Smooth muscle cell (in vitro differentiated cells): ENCODE data around the gene BCL6B. TPM values are rescaled to one million over a fixed set of nuclear protein-coding genes. Genes with fewer than 3 reads are reported as not detected.

Source experiments
- DNase-seq: peaks from one replicate; lab custom pipeline; 2025; ENCODE audit not compliant: unreplicated experiment; lab: John Stamatoyannopoulos, UW
- H2AFZ ChIP-seq: fragments of 200-600 bp; sonication (generic); 2 replicates; pipeline ENCODE4 v1.6.0; 2016; ENCODE audit warnings: antibody characterized with exemption, low read depth, mild to moderate bottlenecking
- H3F3A ChIP-seq: fragments of 200-600 bp; sonication (generic); 2 replicates; pipeline ENCODE4 v1.6.0; 2017; ENCODE audit warnings: antibody characterized with exemption, low read depth
- H3K27ac ChIP-seq: fragments of 200-600 bp; sonication (generic); 2 replicates; pipeline ENCODE4 v1.5.1; 2016; ENCODE audit warnings: low read depth, mild to moderate bottlenecking
- H3K27me3 ChIP-seq: fragments of 200-600 bp; sonication (generic); 2 replicates; pipeline ENCODE4 v1.6.1; 2016; ENCODE audit warnings: low read depth, mild to moderate bottlenecking
- H3K36me3 ChIP-seq: fragments of 200-600 bp; sonication (generic); 2 replicates; pipeline ENCODE4 v1.5.1; 2016; ENCODE audit warnings: low read depth
- H3K4me1 ChIP-seq: fragments of 200-600 bp; sonication (generic); 2 replicates; pipeline ENCODE4 v1.5.1; 2016; ENCODE audit warnings: low read depth
- H3K4me2 ChIP-seq: fragments of 200-600 bp; sonication (generic); 2 replicates; pipeline ENCODE4 v1.6.0; 2016; ENCODE audit warnings: mild to moderate bottlenecking
- H3K4me3 ChIP-seq: fragments of 200-600 bp; sonication (generic); 2 replicates; pipeline ENCODE4 v1.5.1; 2016; ENCODE audit warnings: mild to moderate bottlenecking
- H3K79me2 ChIP-seq: fragments of 200-600 bp; sonication (generic); 2 replicates; pipeline ENCODE4 v1.6.0; 2016; ENCODE audit warnings: low read depth, mild to moderate bottlenecking
- H3K9ac ChIP-seq: fragments of 200-600 bp; sonication (generic); 2 replicates; pipeline ENCODE4 v1.6.0; 2016; ENCODE audit warnings: low read depth
- H3K9me3 ChIP-seq: fragments of 200-600 bp; sonication (generic); replicated peaks from 2 replicates; pipeline ENCODE4 v1.5.1; 2016; ENCODE audit warnings: low read depth
- H4K20me1 ChIP-seq: fragments of 200-600 bp; sonication (generic); 2 replicates; pipeline ENCODE4 v1.6.0; 2016; ENCODE audit warnings: low read depth
- CTCF ChIP-seq: fragments of 200-600 bp; sonication (generic); IDR thresholded peaks from 2 replicates; pipeline ENCODE4 v1.5.1; 2017; ENCODE audit warnings: borderline replicate concordance, mild to moderate bottlenecking, antibody characterized with exemption; ENCODE audit not compliant: insufficient read depth, poor library complexity, severe bottlenecking
- WGBS: methylation state at CpG from one replicate; pipeline ENCODE4 v1.1.7; 2016; ENCODE audit warnings: low lambda C conversion rate; 5-methylcytosine and 5-hydroxymethylcytosine counted together
- polyA plus RNA-seq: library from polyadenylated mRNA; unstranded; fragments of >200 nt; fragmentation: Nextera tagmentation; extraction: Ambion mirVana; gene quantifications from 2 replicates; pipeline ENCODE4 v1.2.1, GENCODE V29; 2016
- total RNA-seq: library from RNA; depleted of rRNA; stranded (reverse); fragments of >200 nt; gene quantifications from 2 replicates; pipeline ENCODE4 v1.2.3, GENCODE V29; 2014

BCL6B gene
- total and polyA plus RNA-seq, 2 experiments from 2014 or later, result not detected

GRCh38 chr17:7011942-7012254 lies 11.0 kb upstream of the BCL6B start:
- peak overlapping the region; percentile 83 for H3K4me3 ChIP-seq
- TF ChIP-seq CTCF, result no peak
- WGBS, result 10% methylated on average over 6 of the region's 6 CpGs
- H3K9me3 ChIP-seq, result no peaks in the 10 kb centered on the region
- peaks cover 17% of the 10 kb centered on the region for H4K20me1 ChIP-seq
- peak overlapping the region; percentile 100 for H3K9ac ChIP-seq
- no peaks in the 10 kb centered on the region for H3K27me3 ChIP-seq
- no peaks in the 10 kb centered on the region for H3K36me3 ChIP-seq
- H2AFZ ChIP-seq, result peak overlapping the region; percentile 84
- peak overlapping the region; percentile 100 for H3K27ac ChIP-seq
- peak overlapping the region; percentile 100 for H3K4me2 ChIP-seq
- H3K4me1 ChIP-seq, result peaks cover 16% of the 10 kb centered on the region
- no peak for DNase-seq
- peaks cover 22% of the 10 kb centered on the region for H3F3A ChIP-seq
- H3K79me2 ChIP-seq, result peaks cover 52% of the 10 kb centered on the region

GRCh38 chr17:7014261-7014994 lies 8.4 kb upstream of the BCL6B start:
- H3F3A ChIP-seq, result peaks cover 22% of the 10 kb centered on the region
- peak; percentile 94 for DNase-seq
- H3K27ac ChIP-seq, result peak overlapping the region; percentile 100
- H3K4me1 ChIP-seq, result peaks cover 16% of the 10 kb centered on the region
- no peaks in the 10 kb centered on the region for H3K9me3 ChIP-seq
- TF ChIP-seq CTCF, result peak; percentile 88
- H3K27me3 ChIP-seq, result no peaks in the 10 kb centered on the region
- H3K4me2 ChIP-seq, result peak overlapping the region; percentile 100
- H3K9ac ChIP-seq, result peak overlapping the region; percentile 100
- H4K20me1 ChIP-seq, result no peaks in the 10 kb centered on the region
- peak overlapping the region; percentile 22 for H2AFZ ChIP-seq
- peak overlapping the region; percentile 83 for H3K4me3 ChIP-seq
- no peaks in the 10 kb centered on the region for H3K36me3 ChIP-seq
- H3K79me2 ChIP-seq, result peaks cover 39% of the 10 kb centered on the region
- WGBS, result 3% methylated on average over 43 of the region's 75 CpGs

GRCh38 chr17:7014995-7015958 lies 7.6 kb upstream of the BCL6B start:
- H3K9ac ChIP-seq, result peak overlapping the region; percentile 100
- peak overlapping the region; percentile 31 for H2AFZ ChIP-seq
- peaks cover 16% of the 10 kb centered on the region for H3K4me1 ChIP-seq
- peaks cover 22% of the 10 kb centered on the region for H3F3A ChIP-seq
- H3K4me2 ChIP-seq, result peak overlapping the region; percentile 100
- TF ChIP-seq CTCF, result no peak
- 24% methylated on average over 49 of the region's 56 CpGs for WGBS
- H4K20me1 ChIP-seq, result no peaks in the 10 kb centered on the region
- H3K4me3 ChIP-seq, result peak overlapping the region; percentile 83
- no peaks in the 10 kb centered on the region for H3K9me3 ChIP-seq
- H3K27ac ChIP-seq, result peak overlapping the region; percentile 100
- H3K79me2 ChIP-seq, result peaks cover 30% of the 10 kb centered on the region
- no peaks in the 10 kb centered on the region for H3K27me3 ChIP-seq
- no peaks in the 10 kb centered on the region for H3K36me3 ChIP-seq
- no peak for DNase-seq
